Tibial nerve (tissue), 4 donors: Measurements from ENCODE around the gene PALM.
A peak's percentile ranks its signal among the peaks of the same experiment; 100 is the strongest.

Experiments used
- EP300 ChIP-seq, 2 donors: sonication (generic); formaldehyde crosslinking; IDR thresholded peaks; one replicate each; pipeline ENCODE4 v1.6.1; 2017; ENCODE audit warnings: antibody characterized with exemption in 2 of 2, mild to moderate bottlenecking in 1 of 2
- POLR2A ChIP-seq, 2 donors: fragments of 450-650 bp; IDR thresholded peaks; one replicate each; pipeline ENCODE4 v1.6.1; 2017; ENCODE audit warnings: antibody characterized with exemption in 2 of 2, mild to moderate bottlenecking in 2 of 2, moderate library complexity in 2 of 2
- TF ChIP-seq, protein P1 (sequence below), 5 experiments: fragments of 200-600 bp in 3 of 5; fragments of 450-650 bp in 2 of 5; sonication (generic) in 3 of 5; IDR thresholded peaks; one replicate each; pipeline ENCODE4 v1.5.1; 2016 to 2019; ENCODE audit warnings: antibody characterized with exemption in 5 of 5, mild to moderate bottlenecking in 3 of 5, moderate library complexity in 2 of 5

GRCh38 chr19:728011-728410 lies 19.3 kb downstream of the PALM start:
- TF ChIP-seq, protein P1, sequence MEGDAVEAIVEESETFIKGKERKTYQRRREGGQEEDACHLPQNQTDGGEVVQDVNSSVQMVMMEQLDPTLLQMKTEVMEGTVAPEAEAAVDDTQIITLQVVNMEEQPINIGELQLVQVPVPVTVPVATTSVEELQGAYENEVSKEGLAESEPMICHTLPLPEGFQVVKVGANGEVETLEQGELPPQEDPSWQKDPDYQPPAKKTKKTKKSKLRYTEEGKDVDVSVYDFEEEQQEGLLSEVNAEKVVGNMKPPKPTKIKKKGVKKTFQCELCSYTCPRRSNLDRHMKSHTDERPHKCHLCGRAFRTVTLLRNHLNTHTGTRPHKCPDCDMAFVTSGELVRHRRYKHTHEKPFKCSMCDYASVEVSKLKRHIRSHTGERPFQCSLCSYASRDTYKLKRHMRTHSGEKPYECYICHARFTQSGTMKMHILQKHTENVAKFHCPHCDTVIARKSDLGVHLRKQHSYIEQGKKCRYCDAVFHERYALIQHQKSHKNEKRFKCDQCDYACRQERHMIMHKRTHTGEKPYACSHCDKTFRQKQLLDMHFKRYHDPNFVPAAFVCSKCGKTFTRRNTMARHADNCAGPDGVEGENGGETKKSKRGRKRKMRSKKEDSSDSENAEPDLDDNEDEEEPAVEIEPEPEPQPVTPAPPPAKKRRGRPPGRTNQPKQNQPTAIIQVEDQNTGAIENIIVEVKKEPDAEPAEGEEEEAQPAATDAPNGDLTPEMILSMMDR (IDR thresholded peaks at IDR 0.05) = no peak
- TF ChIP-seq POLR2A (IDR thresholded peaks at IDR 0.05) (no peak), EP300 (IDR thresholded peaks at IDR 0.05) (peak in 1 of 2 donors; percentile 65)
